BLaER1 (cell line): ENCODE data around the gene CR1L.
"Not testable (repeated sequence)": the region's sequence is repeated elsewhere in the genome, so short reads cannot be mapped to it uniquely, and the experiment has no call there.

Experiments used
- H3K27ac ChIP-seq: shearing (Covaris generic); formaldehyde crosslinking; 2 replicates; pipeline ENCODE4 v1.8.1; 2022
- H3K27me3 ChIP-seq: shearing (Covaris generic); formaldehyde crosslinking; 2 replicates; pipeline ENCODE4 v1.8.1; 2022
- H3K36me3 ChIP-seq: shearing (Covaris generic); formaldehyde crosslinking; 2 replicates; pipeline ENCODE4 v1.8.1; 2022
- H3K4me1 ChIP-seq: shearing (Covaris generic); formaldehyde crosslinking; 2 replicates; pipeline ENCODE4 v1.8.1; 2022
- H3K4me2 ChIP-seq: shearing (Covaris generic); formaldehyde crosslinking; 2 replicates; pipeline ENCODE4 v1.8.1; 2022
- H3K4me3 ChIP-seq: shearing (Covaris generic); formaldehyde crosslinking; 2 replicates; pipeline ENCODE4 v1.8.1; 2022
- H3K9ac ChIP-seq: shearing (Covaris generic); formaldehyde crosslinking; 2 replicates; pipeline ENCODE4 v1.8.1; 2022
- H3K9me3 ChIP-seq: shearing (Covaris generic); formaldehyde crosslinking; 2 replicates; pipeline ENCODE4 v1.8.1; 2022
- H4K20me1 ChIP-seq: shearing (Covaris generic); formaldehyde crosslinking; 2 replicates; pipeline ENCODE4 v1.8.1; 2022
- Cebpa-rat ChIP-seq: shearing (Covaris generic); IDR thresholded peaks from 2 replicates; pipeline ENCODE4 v1.8.1; 2022

CR1L gene

GRCh38 chr1:207644852-207645634 is at the start of gene CR1L:
Gene CR1L, plus strand, starts transcription at chr1:207645133. Its CDS starts 101 bp downstream, at chr1:207645234.
- H3K27ac ChIP-seq, result no peak within 1 kb of the TSS

GRCh38 chr1:207603777-207604176 is 41.2 kb upstream of the CR1L start:
- Histone ChIP-seq H3K27ac (no peak overlapping the region), H4K20me1 (no peaks in the 10 kb centered on the region), H3K4me3 (no peak overlapping the region), H3K27me3 (no peaks in the 10 kb centered on the region), H3K4me1 (no peaks in the 10 kb centered on the region), H3K4me2 (no peak overlapping the region), H3K9ac (no peak overlapping the region), H3K36me3 (no peaks in the 10 kb centered on the region), H3K9me3 (no peaks in the 10 kb centered on the region)
- no peak for TF ChIP-seq Cebpa-rat

More at GRCh38 chr1:207644852-207645634, at the start of gene CR1L:
- H3K27me3 ChIP-seq, result no peaks in the 10 kb centered on the region
- H3K4me1 ChIP-seq, result no peaks in the 10 kb centered on the region
- no peak within 1 kb of the TSS for H3K4me3 ChIP-seq
- H3K9me3 ChIP-seq, result peaks cover 12% of the 10 kb centered on the region; the same call in 1 of the 2 replicates
- no peaks in the 10 kb centered on the region for H3K36me3 ChIP-seq
- no peaks in the 10 kb centered on the region for H4K20me1 ChIP-seq
- no peak within 1 kb of the TSS for H3K4me2 ChIP-seq
- no peak within 1 kb of the TSS for H3K9ac ChIP-seq
- TF ChIP-seq Cebpa-rat, result no peak

GRCh38 chr1:207605444-207606361 is 39.2 kb upstream of the CR1L start:
- H3K36me3 ChIP-seq, result no peaks in the 10 kb centered on the region
- no peak overlapping the region for H3K27ac ChIP-seq
- H3K4me1 ChIP-seq, result no peaks in the 10 kb centered on the region
- TF ChIP-seq Cebpa-rat, result no peak
- H3K4me2 ChIP-seq, result no peak overlapping the region
- H3K9me3 ChIP-seq, result no peaks in the 10 kb centered on the region
- no peak overlapping the region for H3K9ac ChIP-seq
- no peak overlapping the region for H3K4me3 ChIP-seq
- no peaks in the 10 kb centered on the region for H3K27me3 ChIP-seq
- H4K20me1 ChIP-seq, result no peaks in the 10 kb centered on the region

GRCh38 chr1:207606362-207606755 is 38.6 kb upstream of the CR1L start:
- H3K27ac ChIP-seq, result no peak overlapping the region
- no peak overlapping the region for H3K4me3 ChIP-seq
- no peak overlapping the region for H3K9ac ChIP-seq
- H3K4me1 ChIP-seq, result no peaks in the 10 kb centered on the region
- no peaks in the 10 kb centered on the region for H3K36me3 ChIP-seq
- TF ChIP-seq Cebpa-rat, result no peak
- H3K9me3 ChIP-seq, result no peaks in the 10 kb centered on the region
- no peaks in the 10 kb centered on the region for H3K27me3 ChIP-seq
- no peaks in the 10 kb centered on the region for H4K20me1 ChIP-seq
- H3K4me2 ChIP-seq, result no peak overlapping the region

GRCh38 chr1:207612762-207613161 is 32.2 kb upstream of the CR1L start:
- Histone ChIP-seq H3K9ac (no peak overlapping the region), H3K36me3 (no peaks in the 10 kb centered on the region), H4K20me1 (no peaks in the 10 kb centered on the region), H3K4me2 (no peak overlapping the region), H3K9me3 (peaks cover 18% of the 10 kb centered on the region), H3K4me1 (no peaks in the 10 kb centered on the region), H3K27ac (no peak overlapping the region), H3K4me3 (no peak overlapping the region), H3K27me3 (no peaks in the 10 kb centered on the region)
- no peak for TF ChIP-seq Cebpa-rat

GRCh38 chr1:207619871-207620542 is 24.9 kb upstream of the CR1L start:
- TF ChIP-seq Cebpa-rat, result no peak
- Histone ChIP-seq H3K4me2 (no peak overlapping the region), H3K4me3 (no peak overlapping the region), H3K4me1 (peaks cover 8% of the 10 kb centered on the region; the same call in 1 of the 2 replicates), H3K27ac (no peak overlapping the region), H3K27me3 (no peaks in the 10 kb centered on the region), H4K20me1 (no peaks in the 10 kb centered on the region), H3K9ac (no peak overlapping the region), H3K36me3 (no peaks in the 10 kb centered on the region), H3K9me3 (no peaks in the 10 kb centered on the region)

GRCh38 chr1:207620543-207620893 is 24.4 kb upstream of the CR1L start:
- Histone ChIP-seq H3K4me2 (no peak overlapping the region), H3K36me3 (no peaks in the 10 kb centered on the region), H3K27me3 (no peaks in the 10 kb centered on the region), H3K4me1 (peaks cover 8% of the 10 kb centered on the region; the same call in 1 of the 2 replicates), H3K9ac (no peak overlapping the region), H3K27ac (no peak overlapping the region), H3K9me3 (no peaks in the 10 kb centered on the region), H3K4me3 (no peak overlapping the region), H4K20me1 (no peaks in the 10 kb centered on the region)
- TF ChIP-seq Cebpa-rat, result no peak

- H3K36me3 ChIP-seq, H3K4me1 ChIP-seq, H3K4me2 ChIP-seq, H3K27me3 ChIP-seq, H3K9ac ChIP-seq, H3K4me3 ChIP-seq, H3K9me3 ChIP-seq, H4K20me1 ChIP-seq, H3K27ac ChIP-seq: not testable (repeated sequence)
These were observed 19.3 kb upstream of the CR1L start for GRCh38 chr1:207625504-207626071.

- no peak overlapping the region for H3K4me2 ChIP-seq
- H3K9ac ChIP-seq, result no peak overlapping the region
- no peaks in the 10 kb centered on the region for H3K4me1 ChIP-seq
- no peaks in the 10 kb centered on the region for H3K27me3 ChIP-seq
- no peak for TF ChIP-seq Cebpa-rat
- no peaks in the 10 kb centered on the region for H4K20me1 ChIP-seq
- peaks cover 5% of the 10 kb centered on the region; the same call in 1 of the 2 replicates for H3K9me3 ChIP-seq
- no peak overlapping the region for H3K27ac ChIP-seq
- H3K4me3 ChIP-seq, result no peak overlapping the region
- no peaks in the 10 kb centered on the region for H3K36me3 ChIP-seq
These were observed 18.0 kb upstream of the CR1L start for GRCh38 chr1:207626972-207627337.
